ENCODE data around the gene SLC24A3. TPM values are rescaled to one million over a fixed set of nuclear protein-coding genes. Genes with fewer than 3 reads are reported as not detected.

The SLC24A3 gene
- total RNA-seq, 4 donors from 2014 or later, result 4.2 to 6.4 (median 5.6) TPM

GRCh38 chr20:19321176-19321575, 108.7 kb downstream of the SLC24A3 start:
- Histone ChIP-seq H3K4me1 (peaks cover 3% of the 10 kb centered on the region), H3K27ac (no peak overlapping the region), H3K27me3 (no peaks in the 10 kb centered on the region), H3K9me3 (no peaks in the 10 kb centered on the region), H3K36me3 (no peaks in the 10 kb centered on the region), H3K4me3 (no peak overlapping the region)
- DNase-seq (ENCODE audit: low spot score in 2 of 2), result no peak
- TF ChIP-seq CTCF (IDR thresholded peaks at IDR 0.05) (no peak), POLR2AphosphoS5 (IDR thresholded peaks at IDR 0.05) (no peak)
- WGBS, result 79% methylated on average over 5 of the region's 5 CpGs

- no peak overlapping the region for H3K27ac ChIP-seq
- no peaks in the 10 kb centered on the region for H3K9me3 ChIP-seq
- no peak for DNase-seq (ENCODE audit: low spot score in 2 of 2)
- H3K27me3 ChIP-seq, result no peaks in the 10 kb centered on the region
- H3K36me3 ChIP-seq, result no peaks in the 10 kb centered on the region
- WGBS, result 96% methylated on average over 12 of the region's 12 CpGs
- TF ChIP-seq POLR2A (IDR thresholded peaks at IDR 0.05), result no peak
- no peak for TF ChIP-seq CTCF (IDR thresholded peaks at IDR 0.05)
- TF ChIP-seq POLR2AphosphoS5 (IDR thresholded peaks at IDR 0.05), result no peak
- no peak for TF ChIP-seq EP300 (IDR thresholded peaks at IDR 0.05)
- H3K4me3 ChIP-seq, result no peak overlapping the region
- peaks cover 3% of the 10 kb centered on the region for H3K4me1 ChIP-seq
Measured at GRCh38 chr20:19322061-19322985, 109.9 kb downstream of the SLC24A3 start.

GRCh38 chr20:19327401-19327800, 115.0 kb downstream of the SLC24A3 start:
- Histone ChIP-seq H3K36me3 (no peaks in the 10 kb centered on the region), H3K9me3 (no peaks in the 10 kb centered on the region), H3K27me3 (no peaks in the 10 kb centered on the region), H3K4me1 (no peaks in the 10 kb centered on the region), H3K4me3 (no peak overlapping the region), H3K27ac (no peak overlapping the region)
- TF ChIP-seq CTCF (IDR thresholded peaks at IDR 0.05) (no peak), POLR2A (IDR thresholded peaks at IDR 0.05) (no peak), POLR2AphosphoS5 (IDR thresholded peaks at IDR 0.05) (no peak), EP300 (IDR thresholded peaks at IDR 0.05) (no peak)
- 80% methylated on average over 5 of the region's 5 CpGs for WGBS
- no peak for DNase-seq (ENCODE audit: low spot score in 2 of 2)

GRCh38 chr20:19328676-19329075, 116.2 kb downstream of the SLC24A3 start:
- Histone ChIP-seq H3K4me1 (no peaks in the 10 kb centered on the region), H3K36me3 (no peaks in the 10 kb centered on the region), H3K9me3 (no peaks in the 10 kb centered on the region), H3K27me3 (no peaks in the 10 kb centered on the region), H3K4me3 (no peak overlapping the region), H3K27ac (no peak overlapping the region)
- WGBS, result 82% methylated on average over 7 of the region's 7 CpGs
- TF ChIP-seq POLR2AphosphoS5 (IDR thresholded peaks at IDR 0.05), result no peak
- TF ChIP-seq CTCF (IDR thresholded peaks at IDR 0.05), result no peak
- no peak for TF ChIP-seq EP300 (IDR thresholded peaks at IDR 0.05)
- no peak for TF ChIP-seq POLR2A (IDR thresholded peaks at IDR 0.05)
- DNase-seq (ENCODE audit: low spot score in 2 of 2), result no peak

GRCh38 chr20:19330038-19330437, 117.6 kb downstream of the SLC24A3 start:
- WGBS, result 89% methylated on average over 6 of the region's 6 CpGs
- TF ChIP-seq CTCF (IDR thresholded peaks at IDR 0.05) (no peak), POLR2A (IDR thresholded peaks at IDR 0.05) (no peak), EP300 (IDR thresholded peaks at IDR 0.05) (no peak), POLR2AphosphoS5 (IDR thresholded peaks at IDR 0.05) (no peak)
- Histone ChIP-seq H3K36me3 (no peaks in the 10 kb centered on the region), H3K27ac (no peak overlapping the region), H3K9me3 (no peaks in the 10 kb centered on the region), H3K4me3 (no peak overlapping the region), H3K27me3 (no peaks in the 10 kb centered on the region), H3K4me1 (no peaks in the 10 kb centered on the region)
- no peak for DNase-seq (ENCODE audit: low spot score in 2 of 2)

Measured in suprapubic skin (tissue), 4 donors.